SH-SY5Y (cell line): Measurements from ENCODE around the gene SCAI.

Source experiments
- GATA2 ChIP-seq: IDR thresholded peaks from 2 replicates; pipeline ENCODE4 v1.6.1; 2011; ENCODE audit warnings: mild to moderate bottlenecking, low read depth, low read length
- GATA3 ChIP-seq: IDR thresholded peaks from 2 replicates; pipeline ENCODE4 v1.6.1; 2011; ENCODE audit warnings: low read depth, mild to moderate bottlenecking, low read length, moderate library complexity

DNA sequence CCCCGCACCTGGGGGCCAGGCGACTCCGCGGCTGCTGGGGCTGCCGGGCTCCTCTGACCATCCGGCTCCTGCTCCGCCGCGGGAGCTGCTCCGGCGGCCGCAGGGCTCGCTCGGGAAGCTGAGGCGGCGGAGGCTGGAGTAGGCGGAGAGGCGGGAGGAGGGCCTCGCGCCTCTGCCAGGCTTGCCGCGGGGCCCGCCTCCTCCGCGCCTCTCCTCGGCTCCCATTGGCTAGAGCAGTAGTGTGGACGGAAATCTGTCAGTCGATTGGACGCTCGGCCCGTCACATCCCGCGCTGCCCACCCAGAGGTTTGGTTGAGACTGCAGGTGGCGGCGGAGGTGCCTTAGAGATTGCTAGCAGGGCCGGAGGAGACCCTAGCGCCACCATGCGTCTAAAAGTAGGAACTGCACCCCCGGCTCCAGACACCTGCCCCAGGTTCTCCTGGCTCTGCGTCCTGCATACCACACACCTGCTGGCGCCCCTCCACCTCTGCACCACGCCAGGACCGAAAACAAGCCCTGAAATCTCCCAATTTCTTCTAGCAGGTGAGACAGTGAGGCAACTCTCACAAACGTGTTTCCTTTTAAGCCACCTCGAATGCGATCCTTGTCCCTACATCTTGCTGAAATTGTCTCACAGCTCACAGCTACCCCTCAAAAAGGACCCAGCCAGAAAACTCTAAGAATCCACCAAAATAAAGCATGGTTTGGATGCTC is at the start of gene SCAI:
- TF ChIP-seq GATA2 = no peak
- no peak for TF ChIP-seq GATA3
